K562 (cell line): ENCODE measurements around the gene EIF2AK3. TPM values are rescaled to one million over a fixed set of nuclear protein-coding genes. Genes with fewer than 3 reads are reported as not detected.

Experiments
- ATAC-seq: fragments of 200-7000 bp; cut with Tn5 transposase; 3 replicates; pipeline ENCODE4 v1.9.1; 2020; ENCODE audit warnings: moderate library complexity
- BruUV-seq: library from RNA; stranded (reverse); fragments of 400-500 nt; replicated peaks from 2 replicates; lab custom pipeline; 2021; lab: Mats Ljungman, UMichigan
- CTCF ChIA-PET: fragments of 300-600 bp; formaldehyde crosslinking; extraction: SDS; loops from one replicate; lab custom pipeline; 2021; ENCODE audit warnings: low intra/inter-chr PET ratio; lab: Yijun Ruan, JAX
- POLR2A ChIA-PET: fragments of 300-600, 350-650 bp; sonication (Branson Sonifier 250); formaldehyde crosslinking; extraction: SDS; loops from one replicate; lab custom pipeline; 2021; ENCODE audit warnings: antibody characterized with exemption, inconsistent platforms; lab: Yijun Ruan, JAX
- DNase-seq, 4 experiments: peaks; one replicate each; pipeline versions ENCODE4 v3.0.0 to v3.0.0-alpha.2; 2011 to 2018; ENCODE audit warnings: low spot score in 3 of 4, mixed read lengths in 3 of 4; ENCODE audit errors: extremely low read depth in 1 of 4
- FAIRE-seq: peaks from 2 replicates; lab custom pipeline; 2011; peaks lifted over from hg19 to GRCh38; lab: Jason Lieb, UNC
- H2AFZ ChIP-seq: 2 replicates; pipeline ENCODE4 v1.6.0; 2011; ENCODE audit warnings: low read depth, low read length, control low read depth, inconsistent platforms
- H3K27ac ChIP-seq: fragments of 200-600 bp; 3 replicates; pipeline ENCODE4 v1.8.0; 2011; ENCODE audit warnings: low read depth, mild to moderate bottlenecking, control low read depth, inconsistent platforms, low read length, moderate library complexity, mixed read lengths; ENCODE audit errors: extremely low read depth
- H3K27me3 ChIP-seq, 2 experiments: fragments of 300-600 bp in 1 of 2; 2 replicates in 1 of 2; 3 replicates in 1 of 2; pipeline versions ENCODE4 v1.6.0 to v1.8.0; 2011; ENCODE audit warnings: inconsistent platforms in 2 of 2, low read length in 2 of 2, mild to moderate bottlenecking in 1 of 2, mixed read lengths in 1 of 2, moderate library complexity in 1 of 2; ENCODE audit not compliant: control insufficient read depth in 2 of 2, insufficient read depth in 2 of 2
- H3K36me3 ChIP-seq: fragments of 300-600 bp; 3 replicates; pipeline ENCODE4 v1.8.0; 2011; ENCODE audit warnings: mild to moderate bottlenecking, low read length, inconsistent platforms; ENCODE audit not compliant: control insufficient read depth, insufficient read depth
- H3K4me1 ChIP-seq, 2 experiments: fragments of 200-600 bp in 1 of 2; replicated peaks in 1 of 2; 2 replicates in 1 of 2; 3 replicates in 1 of 2; pipeline versions ENCODE4 v1.5.1 to v1.8.0; 2011; ENCODE audit warnings: inconsistent platforms in 2 of 2, low read length in 2 of 2, mild to moderate bottlenecking in 1 of 2, mixed read lengths in 1 of 2, moderate library complexity in 1 of 2; ENCODE audit not compliant: control insufficient read depth in 2 of 2, insufficient read depth in 2 of 2
- H3K4me2 ChIP-seq: 2 replicates; pipeline ENCODE4 v1.6.1; 2011; ENCODE audit warnings: low read length, control low read depth, inconsistent platforms, mixed read lengths; ENCODE audit not compliant: insufficient read depth
- H3K4me3 ChIP-seq: fragments of 200-600 bp; sonication (generic), shearing (Covaris generic); 2 replicates; pipeline ENCODE4 v1.5.1; 2016; ENCODE audit warnings: control low read depth, inconsistent platforms
- H3K79me2 ChIP-seq: fragments of 200-600 bp; 3 replicates; pipeline ENCODE4 v1.8.0; 2011; ENCODE audit warnings: low read length, inconsistent platforms; ENCODE audit not compliant: control insufficient read depth, insufficient read depth
- H3K9ac ChIP-seq, 2 experiments: 2 replicates each; pipeline versions ENCODE4 v1.6.0 to v1.6.1; 2011; ENCODE audit warnings: low read depth in 2 of 2, low read length in 2 of 2, control low read depth in 1 of 2, inconsistent platforms in 1 of 2, mild to moderate bottlenecking in 1 of 2, mixed read lengths in 1 of 2; ENCODE audit not compliant: insufficient read depth in 1 of 2
- H3K9me1 ChIP-seq: one replicate; pipeline ENCODE4 v1.6.0; 2011; ENCODE audit warnings: inconsistent platforms, mild to moderate bottlenecking, low read length, moderate library complexity; ENCODE audit not compliant: control insufficient read depth, insufficient read depth
- H3K9me3 ChIP-seq: replicated peaks from 2 replicates; pipeline ENCODE4 v1.5.1; 2011; ENCODE audit warnings: low read depth, low read length, inconsistent platforms; ENCODE audit not compliant: control insufficient read depth, insufficient read depth
- H4K20me1 ChIP-seq: replicated peaks from 2 replicates; pipeline ENCODE4 v1.6.1; 2011; ENCODE audit warnings: low read length, inconsistent platforms, mixed read lengths; ENCODE audit not compliant: control insufficient read depth, insufficient read depth
- CBX2 ChIP-seq: fragments of 200-600 bp; sonication (generic); IDR thresholded peaks from one replicate; pipeline ENCODE4 v1.6.1; 2012; ENCODE audit warnings: mild to moderate bottlenecking, low read length, inconsistent platforms; ENCODE audit not compliant: insufficient read depth, poor library complexity, severe bottlenecking
- DEAF1 ChIP-seq: fragments of 450-650 bp; formaldehyde crosslinking; IDR thresholded peaks from 2 replicates; pipeline ENCODE4 v1.4.0; 2020; ENCODE audit warnings: mild to moderate bottlenecking, moderate library complexity
- FOXJ2 ChIP-seq: fragments of 200-800 bp; sonication (Bioruptor generic); IDR thresholded peaks from 2 replicates; pipeline ENCODE4 v1.6.1; 2016; ENCODE audit warnings: missing genetic modification characterization, missing compliant biosample characterization
- JUND ChIP-seq, 2 experiments: IDR thresholded peaks; 2 replicates in 1 of 2; 3 replicates in 1 of 2; pipeline ENCODE4 v1.6.1; 2011; ENCODE audit warnings: borderline replicate concordance in 2 of 2, low read depth in 2 of 2, low read length in 2 of 2, improper control_type of control experiment in 1 of 2, missing biosample characterization in 1 of 2, missing genetic modification characterization in 1 of 2, missing genetic modification reagents in 1 of 2
- WGBS: fragments of 100-300 bp; shearing (Covaris generic); methylation state at CpG from one replicate; pipeline ENCODE4 v1.1.6; 2016; ENCODE audit warnings: low coverage, mixed read lengths; ENCODE audit not compliant: insufficient coverage; ENCODE audit errors: missing lambda C conversion rate; 5-methylcytosine and 5-hydroxymethylcytosine counted together
- in situ Hi-C: fragments of 300-500 bp; cut with MboI; formaldehyde crosslinking; loops from 4 replicates; pipeline ENCODE4 v1.15.0; 2018; ENCODE audit warnings: inconsistent platforms, mixed read lengths
- intact Hi-C: fragments of 100-400 bp; cut with micrococcal nuclease; formaldehyde crosslinking; loops from 2 replicates; pipeline ENCODE4 v1.14.2; 2022
- polyA plus RNA-seq, 8 experiments: library from polyadenylated mRNA; depleted of rRNA in 4 of 8; stranded (reverse) in 5 of 8; unstranded in 3 of 8; fragments of >200 nt; fragmentation: Nextera tagmentation in 2 of 8; fragmentation: Illumina TruSeq in 1 of 8; extraction: Ambion mirVana in 2 of 8; extraction: Trizol in 1 of 8; gene quantifications; 2 replicates each; pipeline versions ENCODE4 v1.2.1 to v1.2.3, GENCODE V29; 2011 to 2014; ENCODE audit warnings: inconsistent platforms in 1 of 8, missing spikeins in 1 of 8
- total RNA-seq, 7 experiments: library from RNA; depleted of rRNA in 6 of 7; stranded (reverse); fragments of >200 nt in 6 of 7; fragmentation: Illumina TruSeq in 2 of 7; extraction: Trizol in 2 of 7; gene quantifications; 2 replicates each; pipeline versions ENCODE4 v1.2.1 to v1.2.3, GENCODE V29; 2011 to 2021; ENCODE audit warnings: low replicate concordance in 1 of 7

EIF2AK3 gene
- total and polyA plus RNA-seq, 9 of the 15 experiments (the other 6 are each of a cell fraction or from before 2014, with no cell fraction given), result 1.7 to 11.6 (median 7.4) TPM

- H3K4me2 ChIP-seq, result no peak overlapping the region
- ATAC-seq (no peak), DNase-seq (no peak), FAIRE-seq (no peak)
- no peak overlapping the region for H3K27ac ChIP-seq
- 75% methylated on average over 6 of the region's 7 CpGs for WGBS
- no peak overlapping the region for H2AFZ ChIP-seq
- no peak overlapping the region for H3K4me3 ChIP-seq
- no peaks in the 10 kb centered on the region for H3K4me1 ChIP-seq
- CTCF ChIA-PET, result no interaction called here
- intact Hi-C loops (no loop called here), in situ Hi-C loops (no loop called here)
- no peaks in the 10 kb centered on the region for H3K9me3 ChIP-seq
- no peaks in the 10 kb centered on the region for H3K79me2 ChIP-seq
- POLR2A ChIA-PET, result interaction anchor here (0.6 kb wide), 1 partner anchor 541 kb away, joined by 3 read pairs; no protein-coding TSS in a partner anchor
- no peak for TF ChIP-seq CBX2
- TF ChIP-seq DEAF1 (CRISPR knock-in tag), result no peak
- TF ChIP-seq JUND (IDR thresholded peaks at IDR 0.05; ENCODE audit: borderline replicate concordance, low read depth, low read length), result no peak
- no peak for TF ChIP-seq JUND (tag; IDR thresholded peaks at IDR 0.05; ENCODE audit: borderline replicate concordance, low read depth, low read length)
- no peak for TF ChIP-seq FOXJ2 (tag)
- H3K27me3 ChIP-seq, result no peaks in the 10 kb centered on the region
- H3K36me3 ChIP-seq, result peaks cover 11% of the 10 kb centered on the region; the same call in 2 of the 3 replicates
- no peaks in the 10 kb centered on the region for H4K20me1 ChIP-seq
- H3K9ac ChIP-seq, result no peak overlapping the region
- no TSS peak for BruUV-seq
- no peaks in the 10 kb centered on the region for H3K9me1 ChIP-seq
Observed at GRCh38 chr2:88556026-88556425, 71.2 kb downstream of the EIF2AK3 start.
